Measurements from ENCODE around the gene ENTPD6.

- no peak for TF ChIP-seq EP300 (IDR thresholded peaks at IDR 0.05; ENCODE audit: borderline replicate concordance)
- no peak for TF ChIP-seq USF1 (IDR thresholded peaks at IDR 0.05)
- no peak for TF ChIP-seq MAX (IDR thresholded peaks at IDR 0.05)
- TF ChIP-seq CEBPB (IDR thresholded peaks at IDR 0.05) = no peak
- TF ChIP-seq EGR1 (IDR thresholded peaks at IDR 0.05) = no peak
Measured at GRCh38 chr20:25270829-25271251, 75.3 kb downstream of the ENTPD6 start.
